Right renal cortex interstitium (tissue), 3 donors: ENCODE data around the gene GLP2R. TPM values are rescaled to one million over a fixed set of nuclear protein-coding genes. Genes with fewer than 3 reads are reported as not detected.

ENCODE experiments used
- DNase-seq, 3 donors: peaks; one replicate each; pipeline ENCODE4 v3.0.0-alpha.2; 2013; ENCODE audit warnings: low read depth in 3 of 3, low spot score in 2 of 3
- polyA plus RNA-seq, 3 donors: library from polyadenylated mRNA; unstranded; fragments of 120-200 nt; gene quantifications; one replicate each; pipeline ENCODE4 v1.2.1, GENCODE V29; 2013; ENCODE audit not compliant: insufficient read length in 3 of 3

The GLP2R gene
- polyA plus RNA-seq, 3 donors = 0.03 to 0.08 TPM; not detected in 1

DNA sequence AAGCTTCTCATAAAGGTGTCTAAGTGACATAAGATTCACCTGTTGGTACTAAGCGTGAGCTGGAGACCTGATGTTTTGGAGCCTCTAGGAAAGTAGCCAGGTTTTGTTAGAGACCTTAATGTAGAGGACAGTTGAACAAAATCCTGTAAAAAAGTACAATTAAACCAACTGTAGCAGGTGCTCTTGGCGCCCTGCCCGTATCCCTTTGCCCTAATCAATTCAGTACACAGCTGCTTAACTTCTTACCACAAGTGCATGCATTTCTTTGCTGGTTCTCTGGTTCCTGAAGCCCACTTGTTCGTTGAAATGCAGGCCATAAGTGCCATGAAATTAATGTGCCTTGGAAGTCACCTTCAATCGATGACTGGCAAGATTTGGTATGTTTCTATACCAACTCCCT is 24.4 kb downstream of the GLP2R start:
- DNase-seq = no peak

GRCh38 chr17:9854255-9854654 is 28.5 kb downstream of the GLP2R start:
- no peak for DNase-seq

DNA sequence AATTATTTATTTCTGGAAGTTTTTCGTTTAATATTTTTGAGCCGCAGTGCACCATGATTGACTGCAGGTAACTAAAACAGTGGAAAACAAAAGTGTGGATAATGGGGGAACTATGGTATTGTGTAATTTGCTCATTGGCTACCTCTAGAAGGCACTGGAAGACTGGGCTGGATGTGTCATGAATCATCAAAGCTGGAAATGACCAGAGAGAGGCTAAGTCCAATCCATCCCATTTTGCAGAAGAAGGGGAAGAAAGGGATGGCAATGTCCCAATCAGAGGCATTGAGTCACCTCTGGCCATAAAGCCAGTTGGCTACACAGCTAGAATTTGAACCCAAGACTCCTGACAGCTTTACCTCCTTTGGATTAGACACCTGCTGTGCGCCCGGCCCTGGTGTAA is 29.3 kb downstream of the GLP2R start:
- DNase-seq = no peak

DNA sequence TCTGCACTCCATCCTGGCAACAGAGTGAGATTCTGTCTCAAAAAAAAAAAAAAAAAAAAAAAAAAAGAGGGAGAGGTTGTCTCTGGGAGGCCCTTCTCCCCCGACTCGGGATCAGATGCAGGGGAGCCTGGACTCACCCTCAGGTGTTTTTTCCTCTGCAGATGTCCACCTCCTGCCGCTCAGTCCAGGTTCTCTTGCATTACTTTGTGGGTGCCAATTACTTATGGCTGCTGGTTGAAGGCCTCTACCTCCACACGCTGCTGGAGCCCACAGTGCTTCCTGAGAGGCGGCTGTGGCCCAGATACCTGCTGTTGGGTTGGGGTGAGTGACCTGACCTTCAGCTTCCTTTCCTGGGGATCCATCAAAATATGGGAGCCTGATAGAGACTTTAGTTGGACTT is 34.1 kb downstream of the GLP2R start:
- DNase-seq = no peak

- no peak for DNase-seq
Observed at GRCh38 chr17:9860851-9861250, 35.1 kb downstream of the GLP2R start.

DNA sequence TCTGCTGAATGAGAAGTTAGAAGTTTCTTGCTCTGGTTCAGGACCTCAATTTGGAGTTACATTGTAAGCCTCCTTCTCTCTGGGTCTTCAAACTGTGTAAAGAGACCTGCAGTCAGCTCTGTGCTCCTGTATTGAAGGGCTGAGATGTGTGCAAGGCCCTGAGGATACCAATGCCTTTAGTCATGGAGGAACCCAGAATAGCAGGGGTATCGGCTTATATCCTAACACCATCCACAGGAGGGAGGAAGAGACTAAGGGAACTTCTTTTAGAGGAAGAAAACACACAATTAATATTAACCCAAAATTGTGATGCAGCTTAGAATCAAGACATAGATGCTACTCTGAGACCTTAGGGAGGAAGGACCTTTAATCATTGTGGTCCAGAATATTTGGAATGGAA is 36.5 kb downstream of the GLP2R start:
- DNase-seq = no peak

DNA sequence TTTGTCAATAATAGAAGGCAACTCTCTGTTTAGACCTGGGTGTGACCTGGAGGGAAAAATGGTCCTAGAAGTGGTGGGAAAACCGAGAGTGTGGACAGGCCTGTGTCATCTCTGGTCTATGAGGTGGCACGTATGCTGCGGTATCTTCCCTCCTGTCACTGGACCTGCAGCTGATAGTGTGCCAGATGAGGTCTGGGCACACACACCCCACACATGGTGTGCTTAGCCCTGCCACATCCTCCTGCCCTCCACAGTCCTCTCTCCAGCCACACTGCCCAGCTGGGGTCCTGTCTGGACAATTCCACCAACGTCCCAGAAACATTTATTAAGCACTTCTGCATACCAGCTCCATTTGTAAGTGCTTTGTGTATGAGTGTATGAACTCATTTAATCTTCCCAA is 37.2 kb downstream of the GLP2R start:
- DNase-seq = no peak

- no peak for DNase-seq
Observed at GRCh38 chr17:9865586-9865985, 39.9 kb downstream of the GLP2R start.

- DNase-seq = no peak
Observed at GRCh38 chr17:9868552-9868951, 42.8 kb downstream of the GLP2R start.

DNA sequence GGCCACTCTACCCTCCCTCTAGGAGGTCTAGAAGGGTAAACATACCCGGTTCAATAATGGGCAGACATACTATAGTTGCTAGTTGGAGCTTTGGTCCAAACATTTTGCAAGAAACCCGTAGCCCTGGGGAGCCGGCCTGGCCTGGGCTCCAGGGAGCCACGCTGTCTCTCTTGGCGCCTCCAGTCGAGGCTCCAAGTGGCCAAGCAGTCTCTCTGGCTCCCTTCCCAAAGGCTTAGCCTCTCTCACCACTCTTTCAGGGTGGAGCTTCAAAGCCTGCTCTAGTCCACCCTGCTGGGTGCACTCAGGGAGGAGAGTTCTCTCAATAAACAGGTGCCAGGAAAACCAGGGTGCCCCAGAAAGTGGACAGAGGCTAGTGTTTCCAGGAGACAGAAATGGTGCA is 47.1 kb downstream of the GLP2R start:
- DNase-seq = no peak

DNA sequence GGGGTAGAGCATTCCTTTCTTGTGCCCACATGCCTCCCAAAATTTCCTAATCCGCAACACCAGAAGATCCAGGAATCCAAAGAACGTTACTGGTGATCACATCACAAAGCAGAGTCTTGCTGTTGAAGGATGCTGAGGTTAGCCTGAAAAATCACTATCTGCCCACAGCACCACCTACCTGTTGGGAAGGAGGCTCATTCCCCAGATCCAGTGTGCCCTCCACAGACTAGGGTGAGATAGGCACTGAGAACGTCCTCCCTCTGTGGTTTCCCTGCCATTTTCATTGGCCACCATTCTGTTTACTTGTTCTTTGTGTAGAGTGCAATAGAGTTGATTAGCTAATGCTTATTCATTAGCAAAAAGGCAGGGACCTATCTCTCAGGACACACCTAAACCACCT is 49.0 kb downstream of the GLP2R start:
- DNase-seq = no peak

DNA sequence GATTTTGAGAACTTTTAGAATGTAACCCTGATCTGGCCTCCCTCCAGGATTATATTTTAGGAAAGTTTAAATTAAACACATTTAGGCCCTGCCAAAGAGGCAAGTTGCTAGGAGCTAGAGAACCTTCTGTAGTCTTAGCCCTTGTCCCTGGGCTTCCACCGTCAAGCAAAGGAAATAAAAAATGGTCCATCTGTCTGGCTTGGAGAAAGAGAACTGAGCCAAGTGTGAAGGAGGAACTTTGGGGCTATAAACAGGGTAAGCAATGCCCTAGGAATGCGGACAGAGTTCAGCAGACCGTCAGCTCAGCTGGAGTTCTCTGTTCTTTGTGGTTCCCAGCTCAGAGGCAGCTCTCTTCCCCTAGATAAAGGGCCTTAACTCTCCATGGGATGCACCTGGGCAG is 49.7 kb downstream of the GLP2R start:
- no peak for DNase-seq

GRCh38 chr17:9878356-9878755 is 52.6 kb downstream of the GLP2R start:
- no peak for DNase-seq

GRCh38 chr17:9878786-9879525 is 53.2 kb downstream of the GLP2R start:
- DNase-seq = no peak

- no peak for DNase-seq
Observed at GRCh38 chr17:9880582-9880999, 54.9 kb downstream of the GLP2R start.

DNA sequence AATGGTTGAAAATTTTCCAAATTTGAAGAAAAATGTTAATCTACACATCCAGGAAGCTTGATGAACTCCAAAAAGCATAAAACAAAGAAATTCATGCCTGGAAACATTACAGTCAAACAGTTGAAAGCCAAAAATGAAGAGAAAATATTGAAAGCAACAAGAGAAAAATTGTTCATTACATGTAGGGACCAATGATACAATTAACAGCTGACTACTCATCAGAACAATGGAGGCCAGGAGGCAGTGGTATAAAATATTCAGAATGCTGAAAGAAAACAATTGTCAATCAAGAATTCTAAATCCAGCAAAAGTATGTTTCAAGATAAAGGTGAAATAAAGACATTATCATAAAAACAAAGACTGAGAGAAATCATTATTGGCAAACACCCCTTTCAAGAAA is 57.7 kb downstream of the GLP2R start:
- no peak for DNase-seq

DNA sequence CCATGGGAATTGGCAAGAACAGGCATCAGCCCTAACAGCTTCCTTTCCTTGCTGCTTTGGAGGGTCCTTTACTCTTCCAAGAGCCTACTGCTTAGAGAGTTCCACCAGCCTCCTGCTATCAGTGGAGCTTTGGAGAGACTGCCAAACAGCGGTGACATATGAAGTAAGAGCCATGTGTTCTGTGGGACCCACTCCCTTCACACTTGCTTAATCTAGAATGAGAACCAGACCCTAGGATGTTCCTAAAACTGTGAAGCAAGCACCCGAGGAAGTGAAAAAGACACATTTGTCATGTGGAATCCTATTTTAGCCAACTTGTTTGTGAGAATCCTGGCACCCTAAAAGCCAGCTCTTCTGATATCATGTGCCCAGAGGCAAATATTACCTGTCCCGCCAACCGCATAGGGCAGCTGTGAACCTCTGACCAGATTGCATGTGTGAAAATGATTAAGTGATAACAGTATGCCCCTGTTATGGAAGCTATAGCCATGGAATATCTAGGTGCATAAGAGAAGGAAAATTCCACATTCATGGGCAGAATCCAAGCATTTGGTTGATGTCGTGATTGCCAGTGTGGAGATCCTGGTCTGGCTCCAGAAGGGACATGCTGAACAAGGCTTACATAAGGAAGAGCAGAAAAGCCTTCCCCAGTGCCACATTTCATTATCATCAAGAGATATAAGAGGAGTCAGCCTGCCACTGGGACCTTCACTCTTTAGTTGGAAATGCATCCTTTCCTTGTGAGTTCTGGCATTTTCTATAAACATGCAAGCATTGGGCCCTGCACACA is 60.6 kb downstream of the GLP2R start:
- no peak for DNase-seq

DNA sequence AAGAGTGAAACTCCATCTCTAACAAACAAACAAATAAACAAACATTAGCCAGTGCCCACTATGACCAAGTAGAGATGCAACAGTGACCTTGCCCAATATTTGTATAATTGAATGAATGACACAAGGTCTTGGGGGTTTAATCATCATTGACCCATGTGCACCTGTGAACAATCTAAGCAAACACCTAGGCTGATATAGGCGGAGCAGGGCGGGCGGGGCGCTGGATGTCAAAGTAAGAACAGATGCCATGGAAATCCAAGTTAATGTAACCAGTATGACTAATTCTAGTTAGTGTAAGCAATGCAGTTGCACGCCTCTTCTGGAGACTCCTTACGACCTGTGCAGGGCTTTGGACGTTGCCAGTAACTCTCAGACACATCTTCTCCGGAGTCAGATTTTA is 61.8 kb downstream of the GLP2R start:
- DNase-seq = no peak

DNA sequence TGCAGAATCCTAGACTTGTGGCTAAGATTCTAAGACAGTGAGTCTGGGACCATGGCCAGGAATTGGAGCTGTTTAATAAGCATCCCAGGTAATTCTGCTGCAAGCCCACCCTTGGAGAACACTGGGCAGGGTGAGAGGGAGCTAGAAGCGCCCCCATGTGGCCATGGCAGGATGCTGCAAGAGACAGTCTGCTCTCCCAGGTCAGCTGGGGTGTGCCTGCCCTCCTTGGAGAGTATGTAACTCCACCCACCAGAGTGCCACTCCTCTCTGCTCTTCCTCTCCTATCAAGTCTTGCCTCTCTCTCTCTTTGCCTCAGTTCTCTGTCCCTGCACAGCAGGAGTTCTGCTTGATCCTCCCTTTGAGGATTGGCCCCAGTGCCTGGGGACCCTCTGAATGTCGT is 64.4 kb downstream of the GLP2R start:
- DNase-seq = no peak

DNA sequence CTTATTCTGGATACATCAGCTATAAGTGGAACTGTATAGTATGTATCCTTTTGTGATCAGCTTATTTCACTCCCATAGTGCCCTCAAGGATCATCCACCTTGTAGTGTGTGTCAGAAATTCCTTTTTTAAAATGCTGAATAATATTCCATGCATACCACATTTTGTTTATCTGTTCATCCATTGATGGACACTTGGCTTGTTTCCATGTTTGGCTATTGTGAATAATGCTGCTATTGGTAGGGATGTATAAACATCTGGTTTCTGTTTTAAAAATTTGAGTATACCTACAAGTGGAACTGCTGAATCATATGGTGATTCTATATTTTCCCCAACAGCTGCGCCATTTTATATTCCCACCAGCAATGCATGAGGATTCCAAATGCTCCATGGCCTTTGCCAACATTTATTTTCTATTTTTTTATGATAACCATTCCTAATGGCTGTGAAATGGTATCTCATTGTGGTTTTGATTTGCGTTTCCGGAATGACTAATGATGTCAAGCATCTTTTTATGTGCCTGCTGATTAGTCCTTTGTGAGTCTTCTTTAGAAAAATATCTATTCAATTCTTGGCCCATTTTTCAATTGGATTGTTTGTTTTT is 67.8 kb downstream of the GLP2R start:
- no peak for DNase-seq

DNA sequence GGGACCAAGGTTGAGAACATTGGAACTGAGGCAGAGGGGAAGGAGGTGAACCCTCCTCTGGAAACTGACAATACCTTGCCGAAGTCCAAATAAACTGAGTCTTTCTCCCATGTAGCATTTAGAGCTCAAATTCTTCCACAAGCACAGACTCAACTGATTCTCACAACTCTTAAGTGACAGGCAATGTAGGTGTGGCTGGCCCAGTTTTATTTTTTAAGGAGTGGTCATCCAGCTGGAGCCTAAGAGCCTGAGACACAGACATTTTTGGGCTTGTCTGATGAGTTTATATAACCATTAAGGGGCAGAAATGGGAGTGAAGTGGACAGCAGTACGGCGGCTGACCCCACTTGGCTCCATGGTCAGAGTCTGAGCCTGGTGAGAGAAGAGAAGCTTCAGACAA is 68.5 kb downstream of the GLP2R start:
- DNase-seq = no peak

DNA sequence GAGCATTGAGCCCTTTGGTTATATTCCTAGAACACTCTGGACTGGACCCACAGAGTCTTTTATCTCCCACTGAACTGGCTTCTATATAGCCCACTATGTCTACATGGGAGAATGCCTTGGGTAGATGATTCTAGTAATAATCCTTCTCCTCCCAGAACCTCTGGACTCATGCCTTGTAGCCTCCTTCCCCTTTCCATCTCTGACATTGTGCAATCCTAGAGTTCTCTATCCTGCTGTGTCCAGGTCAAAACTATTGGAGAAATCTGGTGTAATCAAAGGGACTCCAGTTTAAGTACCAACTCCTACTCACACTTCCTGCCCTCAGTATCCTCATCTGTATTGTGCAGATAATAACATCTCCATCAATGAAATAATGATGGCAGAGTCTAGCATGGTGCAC is 70.2 kb downstream of the GLP2R start:
- DNase-seq = no peak
